ENCODE data around the gene R3HCC1L.

DNA sequence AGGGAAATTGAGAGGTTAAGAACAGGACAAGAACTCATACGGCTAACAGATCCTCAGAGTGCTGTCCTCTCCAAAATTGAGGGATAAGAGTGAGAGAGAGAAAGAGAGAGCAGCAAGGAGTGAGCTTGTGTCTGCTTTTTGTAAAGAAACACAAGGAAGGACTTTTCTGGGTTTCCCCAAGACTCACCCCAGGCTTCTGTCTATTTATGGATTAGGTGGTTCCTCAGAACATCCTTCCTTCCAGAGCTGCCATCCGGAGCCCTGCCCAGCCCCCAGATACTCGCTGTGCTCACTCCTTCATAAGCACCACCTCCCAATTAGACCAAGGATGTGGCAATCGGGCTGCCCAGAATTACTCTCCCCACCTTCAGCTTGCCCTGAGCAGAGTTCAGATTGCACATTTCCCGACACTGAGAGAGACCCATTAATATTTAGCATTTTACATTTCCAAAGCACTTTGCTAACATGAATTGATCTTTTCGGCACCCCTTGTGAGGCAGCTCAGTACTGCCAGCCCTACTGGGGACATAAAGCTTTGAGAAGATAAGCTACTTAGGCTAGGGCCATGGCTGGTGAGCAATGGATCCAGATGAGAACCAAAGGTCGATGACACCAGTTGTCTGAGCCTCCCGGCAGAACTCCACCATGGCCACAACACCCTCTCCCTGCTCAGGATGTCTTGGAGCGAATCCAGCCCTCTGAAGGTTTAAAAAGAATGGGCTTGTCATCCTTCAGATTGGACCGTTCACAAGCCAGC lies 19.2 kb upstream of the R3HCC1L start:
- TF ChIP-seq, protein P1, sequence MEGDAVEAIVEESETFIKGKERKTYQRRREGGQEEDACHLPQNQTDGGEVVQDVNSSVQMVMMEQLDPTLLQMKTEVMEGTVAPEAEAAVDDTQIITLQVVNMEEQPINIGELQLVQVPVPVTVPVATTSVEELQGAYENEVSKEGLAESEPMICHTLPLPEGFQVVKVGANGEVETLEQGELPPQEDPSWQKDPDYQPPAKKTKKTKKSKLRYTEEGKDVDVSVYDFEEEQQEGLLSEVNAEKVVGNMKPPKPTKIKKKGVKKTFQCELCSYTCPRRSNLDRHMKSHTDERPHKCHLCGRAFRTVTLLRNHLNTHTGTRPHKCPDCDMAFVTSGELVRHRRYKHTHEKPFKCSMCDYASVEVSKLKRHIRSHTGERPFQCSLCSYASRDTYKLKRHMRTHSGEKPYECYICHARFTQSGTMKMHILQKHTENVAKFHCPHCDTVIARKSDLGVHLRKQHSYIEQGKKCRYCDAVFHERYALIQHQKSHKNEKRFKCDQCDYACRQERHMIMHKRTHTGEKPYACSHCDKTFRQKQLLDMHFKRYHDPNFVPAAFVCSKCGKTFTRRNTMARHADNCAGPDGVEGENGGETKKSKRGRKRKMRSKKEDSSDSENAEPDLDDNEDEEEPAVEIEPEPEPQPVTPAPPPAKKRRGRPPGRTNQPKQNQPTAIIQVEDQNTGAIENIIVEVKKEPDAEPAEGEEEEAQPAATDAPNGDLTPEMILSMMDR (conservative IDR thresholded peaks at IDR 0.05; ENCODE audit: low read length): no peak
- TF ChIP-seq EZH2phosphoT487 (IDR thresholded peaks at IDR 0.05; ENCODE audit: borderline replicate concordance): no peak
